ENCODE data around the gene SCGB2B2.

DNA sequence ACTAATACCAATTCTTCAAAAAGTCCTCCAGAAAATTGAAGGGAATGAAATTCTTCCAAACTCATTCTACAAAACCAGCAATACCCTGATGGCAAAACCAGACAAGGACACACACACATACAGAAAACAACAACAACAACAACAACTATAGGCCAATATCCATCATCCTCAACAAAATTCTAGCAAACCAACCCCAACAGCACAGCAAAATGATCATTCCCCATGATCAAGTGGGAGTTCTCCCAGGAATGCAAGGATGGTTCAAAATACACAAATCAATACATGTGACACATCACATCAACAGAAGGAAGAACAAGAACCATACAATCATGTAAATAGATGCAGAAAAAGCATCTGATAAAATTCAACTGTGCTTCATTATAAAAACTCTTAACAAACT, 38.4 kb upstream of the SCGB2B2 start:
- TF ChIP-seq, protein P1, sequence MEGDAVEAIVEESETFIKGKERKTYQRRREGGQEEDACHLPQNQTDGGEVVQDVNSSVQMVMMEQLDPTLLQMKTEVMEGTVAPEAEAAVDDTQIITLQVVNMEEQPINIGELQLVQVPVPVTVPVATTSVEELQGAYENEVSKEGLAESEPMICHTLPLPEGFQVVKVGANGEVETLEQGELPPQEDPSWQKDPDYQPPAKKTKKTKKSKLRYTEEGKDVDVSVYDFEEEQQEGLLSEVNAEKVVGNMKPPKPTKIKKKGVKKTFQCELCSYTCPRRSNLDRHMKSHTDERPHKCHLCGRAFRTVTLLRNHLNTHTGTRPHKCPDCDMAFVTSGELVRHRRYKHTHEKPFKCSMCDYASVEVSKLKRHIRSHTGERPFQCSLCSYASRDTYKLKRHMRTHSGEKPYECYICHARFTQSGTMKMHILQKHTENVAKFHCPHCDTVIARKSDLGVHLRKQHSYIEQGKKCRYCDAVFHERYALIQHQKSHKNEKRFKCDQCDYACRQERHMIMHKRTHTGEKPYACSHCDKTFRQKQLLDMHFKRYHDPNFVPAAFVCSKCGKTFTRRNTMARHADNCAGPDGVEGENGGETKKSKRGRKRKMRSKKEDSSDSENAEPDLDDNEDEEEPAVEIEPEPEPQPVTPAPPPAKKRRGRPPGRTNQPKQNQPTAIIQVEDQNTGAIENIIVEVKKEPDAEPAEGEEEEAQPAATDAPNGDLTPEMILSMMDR (IDR thresholded peaks at IDR 0.05; ENCODE audit: insufficient read depth, low read depth, low read length) = no peak
- no peak for TF ChIP-seq EZH2 (IDR thresholded peaks at IDR 0.05; ENCODE audit: insufficient read depth, low read length)
